ENCODE results near the gene POLR3B. TPM values are rescaled to one million over a fixed set of nuclear protein-coding genes. Genes with fewer than 3 reads are reported as not detected.

Gene POLR3B
- total RNA-seq, 2 experiments from 2014 or later, result 5.4 to 6.6 TPM

GRCh38 chr12:106527356-106527755 lies 169.8 kb downstream of the POLR3B start:
- DNase-seq (no peak), ATAC-seq (no peak)
- ChIA-PET CTCF (no interaction called here), POLR2A (no interaction called here)
- H3K9me3 Mint-ChIP-seq (ENCODE audit: insufficient read depth), result no peaks in the 10 kb centered on the region
- H3K4me1 Mint-ChIP-seq (ENCODE audit: low read depth), result no peaks in the 10 kb centered on the region
- H3K36me3 Mint-ChIP-seq (ENCODE audit: low read depth), result no peaks in the 10 kb centered on the region
- peaks cover 19% of the 10 kb centered on the region for H3K27me3 Mint-ChIP-seq (ENCODE audit: low read depth)
- no peak overlapping the region for H3K27ac Mint-ChIP-seq
- H3K4me3 Mint-ChIP-seq, result no peak overlapping the region

DNA sequence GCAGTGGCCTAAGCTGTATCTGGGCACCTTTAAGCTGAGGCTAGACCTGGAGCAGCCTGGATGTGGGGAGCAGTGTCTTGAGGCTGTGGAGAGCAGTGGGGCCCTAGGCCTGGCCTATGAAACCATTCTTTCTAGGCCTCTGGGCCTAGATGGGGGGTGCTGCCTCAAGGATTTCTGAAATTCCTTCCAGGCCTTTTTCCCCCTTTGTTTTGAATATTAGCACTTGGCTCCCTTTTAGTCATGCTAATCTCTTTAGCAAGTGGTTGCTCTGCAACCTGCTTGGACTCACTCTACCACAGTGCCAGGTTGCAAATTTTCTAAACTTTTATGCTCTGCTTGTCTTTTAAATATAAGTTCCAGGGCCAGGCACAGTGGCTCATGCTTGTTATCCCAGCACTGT lies 183.7 kb downstream of the POLR3B start:
- Mint-ChIP-seq H3K9me3 (ENCODE audit: insufficient read depth) (peaks cover 5% of the 10 kb centered on the region), H3K27ac (no peak overlapping the region), H3K4me1 (ENCODE audit: low read depth) (no peaks in the 10 kb centered on the region), H3K4me3 (no peak overlapping the region), H3K27me3 (ENCODE audit: low read depth) (peaks cover 3% of the 10 kb centered on the region), H3K36me3 (ENCODE audit: low read depth) (no peaks in the 10 kb centered on the region)
- POLR2A ChIA-PET, result no interaction called here
- ATAC-seq (no peak), DNase-seq (no peak)
- CTCF ChIA-PET, result no interaction called here

DNA sequence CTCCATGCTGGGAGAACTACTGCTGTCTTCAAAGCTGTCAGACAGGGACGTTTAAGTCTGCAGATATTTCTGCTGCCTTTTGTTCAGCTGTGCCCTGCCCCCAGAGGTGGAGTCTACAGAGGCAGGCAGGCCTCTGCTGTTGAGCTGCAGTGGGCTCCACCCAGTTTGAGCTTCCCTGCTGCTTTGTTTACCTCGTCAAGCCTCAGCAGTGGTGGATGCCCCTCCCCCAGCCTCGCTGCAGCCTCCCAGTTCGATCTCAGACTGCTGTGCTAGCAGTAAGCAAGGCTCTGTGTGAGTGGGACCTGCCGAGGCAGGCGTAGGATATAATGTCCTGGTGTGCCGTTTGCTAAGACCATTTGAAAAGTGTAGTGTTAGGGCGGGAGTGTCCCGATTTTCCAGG lies 193.9 kb downstream of the POLR3B start:
- ATAC-seq, result no peak
- H3K4me3 Mint-ChIP-seq, result no peak overlapping the region
- no peak for DNase-seq
- ChIA-PET POLR2A (no interaction called here), CTCF (no interaction called here)
- peaks cover 32% of the 10 kb centered on the region for H3K27me3 Mint-ChIP-seq (ENCODE audit: low read depth)
- H3K4me1 Mint-ChIP-seq (ENCODE audit: low read depth), result no peaks in the 10 kb centered on the region
- no peaks in the 10 kb centered on the region for H3K36me3 Mint-ChIP-seq (ENCODE audit: low read depth)
- peaks cover 4% of the 10 kb centered on the region for H3K9me3 Mint-ChIP-seq (ENCODE audit: insufficient read depth)
- H3K27ac Mint-ChIP-seq, result no peak overlapping the region

- Mint-ChIP-seq H3K4me3 (no peak overlapping the region), H3K27ac (no peak overlapping the region), H3K9me3 (ENCODE audit: insufficient read depth) (peaks cover 4% of the 10 kb centered on the region), H3K27me3 (ENCODE audit: low read depth) (peaks cover 33% of the 10 kb centered on the region), H3K4me1 (ENCODE audit: low read depth) (no peaks in the 10 kb centered on the region), H3K36me3 (ENCODE audit: low read depth) (no peaks in the 10 kb centered on the region)
- CTCF ChIA-PET, result no interaction called here
- no peak for DNase-seq
- no peak for ATAC-seq
- POLR2A ChIA-PET, result no interaction called here
These were observed 194.7 kb downstream of the POLR3B start for GRCh38 chr12:106552228-106552627.

Other genes starting within 250 kb of the POLR3B start
- gene NUAK1, start 218.8 kb upstream of the POLR3B start, total RNA-seq, result not detected
- gene CKAP4, start 109.7 kb upstream of the POLR3B start, total RNA-seq, result under 1 TPM; 0.47 to 0.52 TPM
- 1 to 10 TPM; 5.9 to 6.4 TPM for gene TCP11L2, start 55.0 kb upstream of the POLR3B start, total RNA-seq
- gene RFX4, start 225.3 kb downstream of the POLR3B start, total RNA-seq, result not detected